Measurements from ENCODE around the gene CATSPERD. TPM values are rescaled to one million over a fixed set of nuclear protein-coding genes. Genes with fewer than 3 reads are reported as not detected.

The CATSPERD gene
- total and polyA plus RNA-seq, 9 of the 15 experiments (the other 6 are each of a cell fraction or from before 2014, with no cell fraction given) = not detected

- TF ChIP-seq RREB1 (CRISPR knock-in tag; IDR thresholded peaks at IDR 0.05) = no peak
- TF ChIP-seq RFX1 (IDR thresholded peaks at IDR 0.05) = no peak
- TF ChIP-seq HDAC2 (IDR thresholded peaks at IDR 0.05) = peak; percentile 98
- no peak for TF ChIP-seq CGGBP1 (CRISPR knock-in tag; IDR thresholded peaks at IDR 0.05)
- peak; percentile 94; the same call in 1 of the 2 replicates for TF ChIP-seq RUNX1 (IDR thresholded peaks at IDR 0.05; ENCODE audit: low read depth)
- peak; percentile 78; the same call in 1 of the 2 replicates for TF ChIP-seq FOXP1 (CRISPR knock-in tag; IDR thresholded peaks at IDR 0.05)
- TF ChIP-seq IRF9 (tag; IDR thresholded peaks at IDR 0.05) = no peak
- no peak for TF ChIP-seq SMAD2 (IDR thresholded peaks at IDR 0.05; ENCODE audit: low read depth, low read length)
- TF ChIP-seq ZNF551 (CRISPR knock-in tag; IDR thresholded peaks at IDR 0.05) = no peak
- peak; percentile 59 for TF ChIP-seq FOSL1 (tag; conservative IDR thresholded peaks at IDR 0.05)
- peak; percentile 98 for TF ChIP-seq SMARCC2 (IDR thresholded peaks at IDR 0.05; ENCODE audit: low read depth)
- no peak for TF ChIP-seq ZNF408 (CRISPR knock-in tag; IDR thresholded peaks at IDR 0.05; ENCODE audit: low read depth)
- no peak for TF ChIP-seq ZNF174 (CRISPR knock-in tag; IDR thresholded peaks at IDR 0.05)
- peak; percentile 56 for TF ChIP-seq CEBPB (tag; IDR thresholded peaks at IDR 0.05)
- no peak for TF ChIP-seq MAFF (IDR thresholded peaks at IDR 0.05; ENCODE audit: low read length)
- peak; percentile 91 for TF ChIP-seq ZNF197 (CRISPR knock-in tag; IDR thresholded peaks at IDR 0.05; ENCODE audit: low read depth)
- no peak; the same call in 1 of the 2 replicates for TF ChIP-seq PKNOX1 (IDR thresholded peaks at IDR 0.05)
- TF ChIP-seq SREBF2 (CRISPR knock-in tag; IDR thresholded peaks at IDR 0.05) = no peak
- peak; percentile 99 for TF ChIP-seq GATA2 (CRISPR knock-in tag; IDR thresholded peaks at IDR 0.05)
- TF ChIP-seq ZNF695 (CRISPR knock-in tag; IDR thresholded peaks at IDR 0.05) = no peak; the same call in none of the 2 replicates
These were observed 79.1 kb downstream of the CATSPERD start (continued) for GRCh38 chr19:5799247-5800241.

All from K562 (cell line).